RWPE1 (cell line): ENCODE measurements around the gene PLCL1.

Experiments
- CTCF ChIA-PET: fragments of 350-600 bp; sonication (Branson Sonifier 250); formaldehyde crosslinking; extraction: SDS; loops from one replicate; lab custom pipeline; 2021; lab: Yijun Ruan, JAX
- POLR2A ChIA-PET: fragments of 400-600 bp; formaldehyde crosslinking; extraction: SDS; loops from one replicate; lab custom pipeline; 2020; ENCODE audit warnings: antibody characterized with exemption; ENCODE audit not compliant: low non-redundant PET; lab: Yijun Ruan, JAX
- DNase-seq: peaks from one replicate; pipeline ENCODE4 v3.0.0; 2012; ENCODE audit warnings: low spot score
- H3K27ac ChIP-seq: fragments of 450-650 bp; 2 replicates; pipeline ENCODE4 v1.5.1; 2017
- CTCF ChIP-seq: fragments of 450-650 bp; conservative IDR thresholded peaks from 2 replicates; pipeline ENCODE4 v1.5.1; 2017; ENCODE audit warnings: low read depth, mild to moderate bottlenecking

PLCL1 gene

GRCh38 chr2:197943731-197944130, 139.3 kb downstream of the PLCL1 start:
- DNase-seq, result no peak
- CTCF ChIA-PET, result no interaction called here
- no peak for TF ChIP-seq CTCF
- POLR2A ChIA-PET, result no interaction called here
- H3K27ac ChIP-seq, result no peak overlapping the region

GRCh38 chr2:197944416-197945096, 140.2 kb downstream of the PLCL1 start:
- no peak overlapping the region for H3K27ac ChIP-seq
- no peak for DNase-seq
- CTCF ChIA-PET, result interaction anchor here (0.6 kb wide), 1 partner anchor 45 kb away, joined by 6 read pairs; no protein-coding TSS in a partner anchor
- POLR2A ChIA-PET, result no interaction called here
- TF ChIP-seq CTCF, result no peak

GRCh38 chr2:197946562-197946961, 142.2 kb downstream of the PLCL1 start:
- peak; percentile 30 for DNase-seq
- ChIA-PET CTCF (no interaction called here), POLR2A (no interaction called here)
- no peak for TF ChIP-seq CTCF
- H3K27ac ChIP-seq, result no peak overlapping the region

- POLR2A ChIA-PET, result no interaction called here
- H3K27ac ChIP-seq, result no peak overlapping the region
- no peak for DNase-seq
- CTCF ChIA-PET, result no interaction called here
- no peak for TF ChIP-seq CTCF
These were observed 142.9 kb downstream of the PLCL1 start for GRCh38 chr2:197947219-197947757.

GRCh38 chr2:197949224-197949623, 144.8 kb downstream of the PLCL1 start:
- ChIA-PET POLR2A (no interaction called here), CTCF (no interaction called here)
- TF ChIP-seq CTCF, result no peak
- no peak overlapping the region for H3K27ac ChIP-seq
- DNase-seq, result no peak

- DNase-seq, result no peak
- CTCF ChIA-PET, result no interaction called here
- POLR2A ChIA-PET, result no interaction called here
- TF ChIP-seq CTCF, result no peak
- no peak overlapping the region for H3K27ac ChIP-seq
These were observed 145.6 kb downstream of the PLCL1 start for GRCh38 chr2:197950006-197950405.
